HG03196 (cell line): ENCODE data around the gene MIER2.

Experiments used
- ATAC-seq: cut with Tn5 transposase; IDR thresholded peaks from one replicate; pipeline ENCODE4 v1.9.1; 2021; ENCODE audit not compliant: unreplicated experiment

The MIER2 gene

GRCh38 chr19:310781-311496, 33.7 kb downstream of the MIER2 start:
- no peak for ATAC-seq

- no peak for ATAC-seq
Observed at GRCh38 chr19:310141-310651, 34.4 kb downstream of the MIER2 start.

GRCh38 chr19:309206-309565, 35.4 kb downstream of the MIER2 start:
- ATAC-seq, result no peak

- no peak for ATAC-seq
Observed at GRCh38 chr19:308471-309205, 36.0 kb downstream of the MIER2 start.

GRCh38 chr19:307793-308420, 36.7 kb downstream of the MIER2 start:
- ATAC-seq, result no peak

- no peak for ATAC-seq
Observed at GRCh38 chr19:307111-307531, 37.5 kb downstream of the MIER2 start.

GRCh38 chr19:306151-306900, 38.3 kb downstream of the MIER2 start:
- ATAC-seq, result no peak

- ATAC-seq, result no peak
Observed at GRCh38 chr19:305240-306150, 39.1 kb downstream of the MIER2 start.

- no peak for ATAC-seq
Observed at GRCh38 chr19:296476-297225, 47.9 kb downstream of the MIER2 start.

GRCh38 chr19:295687-296370, 48.8 kb downstream of the MIER2 start:
- ATAC-seq, result no peak

- no peak for ATAC-seq
Observed at GRCh38 chr19:294946-295686, 49.5 kb downstream of the MIER2 start.

- no peak for ATAC-seq
Observed at GRCh38 chr19:294341-294945, 50.2 kb downstream of the MIER2 start.

GRCh38 chr19:293436-294110, 51.0 kb downstream of the MIER2 start:
- no peak for ATAC-seq

- no peak for ATAC-seq
Observed at GRCh38 chr19:292951-293350, 51.6 kb downstream of the MIER2 start.

- no peak for ATAC-seq
Observed at GRCh38 chr19:292281-292884, 52.2 kb downstream of the MIER2 start.

- no peak for ATAC-seq
Observed at GRCh38 chr19:291561-292280, 52.9 kb downstream of the MIER2 start.
